Measurements from ENCODE around the gene SEC16A. TPM values are rescaled to one million over a fixed set of nuclear protein-coding genes. Genes with fewer than 3 reads are reported as not detected.

SEC16A gene
- total RNA-seq, 2 donors from 2014 or later, result 94.7 to 111 TPM

GRCh38 chr9:136447173-136447778 is 35.6 kb downstream of the SEC16A start:
- H3K27ac ChIP-seq, result no peak overlapping the region
- H3K27me3 ChIP-seq (replicated peaks; ENCODE audit: insufficient read depth), result no peaks in the 10 kb centered on the region
- WGBS, result 92% methylated on average over 27 of the region's 27 CpGs
- peaks cover 13 to 41% of the 10 kb centered on the region in 2 donors for H3K36me3 ChIP-seq
- no peaks in the 10 kb centered on the region for H3K9me3 ChIP-seq
- TF ChIP-seq CTCF (IDR thresholded peaks at IDR 0.05) (no peak), POLR2AphosphoS5 (IDR thresholded peaks at IDR 0.05) (no peak), POLR2A (IDR thresholded peaks at IDR 0.05) (no peak)
- intact Hi-C loops (cut with DNase I), result no loop called here
- H3K4me3 ChIP-seq, result no peak overlapping the region
- no peak for DNase-seq (ENCODE audit: low spot score)
- H3K4me1 ChIP-seq (replicated peaks), result no peaks in the 10 kb centered on the region

GRCh38 chr9:136445799-136446198 is 37.0 kb downstream of the SEC16A start:
- intact Hi-C loops (cut with DNase I), result no loop called here
- Histone ChIP-seq H3K9me3 (no peaks in the 10 kb centered on the region), H3K27me3 (replicated peaks; ENCODE audit: insufficient read depth) (no peaks in the 10 kb centered on the region), H3K36me3 (peaks cover 21 to 29% of the 10 kb centered on the region in 2 donors), H3K4me3 (no peak overlapping the region), H3K27ac (no peak overlapping the region), H3K4me1 (replicated peaks) (no peaks in the 10 kb centered on the region)
- TF ChIP-seq CTCF (IDR thresholded peaks at IDR 0.05), result no peak
- TF ChIP-seq POLR2A (IDR thresholded peaks at IDR 0.05), result no peak
- TF ChIP-seq POLR2AphosphoS5 (IDR thresholded peaks at IDR 0.05), result no peak
- no peak for DNase-seq (ENCODE audit: low spot score)
- 92% methylated on average over 7 of the region's 7 CpGs for WGBS

- intact Hi-C loops (cut with DNase I), result no loop called here
- H3K27ac ChIP-seq, result no peak overlapping the region
- peaks cover 14 to 21% of the 10 kb centered on the region in 2 donors for H3K36me3 ChIP-seq
- no peaks in the 10 kb centered on the region for H3K27me3 ChIP-seq (replicated peaks; ENCODE audit: insufficient read depth)
- H3K9me3 ChIP-seq, result no peaks in the 10 kb centered on the region
- TF ChIP-seq POLR2AphosphoS5 (IDR thresholded peaks at IDR 0.05) (no peak), POLR2A (IDR thresholded peaks at IDR 0.05) (no peak), CTCF (IDR thresholded peaks at IDR 0.05) (no peak)
- WGBS, result 92% methylated on average over 20 of the region's 20 CpGs
- no peaks in the 10 kb centered on the region for H3K4me1 ChIP-seq (replicated peaks)
- no peak overlapping the region for H3K4me3 ChIP-seq
- DNase-seq (ENCODE audit: low spot score), result no peak
These were observed 38.7 kb downstream of the SEC16A start for GRCh38 chr9:136444102-136444501.

- WGBS, result 91% methylated on average over 7 of the region's 7 CpGs
- H3K4me3 ChIP-seq, result no peak overlapping the region
- DNase-seq (ENCODE audit: low spot score), result no peak
- H3K9me3 ChIP-seq, result no peaks in the 10 kb centered on the region
- H3K27ac ChIP-seq, result no peak overlapping the region
- intact Hi-C loops (cut with DNase I), result no loop called here
- no peak for TF ChIP-seq POLR2A (IDR thresholded peaks at IDR 0.05)
- TF ChIP-seq CTCF (IDR thresholded peaks at IDR 0.05), result no peak
- TF ChIP-seq POLR2AphosphoS5 (IDR thresholded peaks at IDR 0.05), result no peak
- H3K27me3 ChIP-seq (replicated peaks; ENCODE audit: insufficient read depth), result no peaks in the 10 kb centered on the region
- no peaks in the 10 kb centered on the region for H3K4me1 ChIP-seq (replicated peaks)
- H3K36me3 ChIP-seq, result peaks cover 14 to 21% of the 10 kb centered on the region in 2 donors
These were observed 39.2 kb downstream of the SEC16A start for GRCh38 chr9:136443687-136444086.

- no peak for DNase-seq (ENCODE audit: low spot score)
- TF ChIP-seq POLR2A (IDR thresholded peaks at IDR 0.05) (no peak), CTCF (IDR thresholded peaks at IDR 0.05) (no peak), POLR2AphosphoS5 (IDR thresholded peaks at IDR 0.05) (no peak)
- H3K4me1 ChIP-seq (replicated peaks), result peaks cover 2% of the 10 kb centered on the region
- H3K27ac ChIP-seq, result no peak overlapping the region
- peaks cover 14 to 21% of the 10 kb centered on the region in 2 donors for H3K36me3 ChIP-seq
- no peaks in the 10 kb centered on the region for H3K27me3 ChIP-seq (replicated peaks; ENCODE audit: insufficient read depth)
- no peaks in the 10 kb centered on the region for H3K9me3 ChIP-seq
- intact Hi-C loops (cut with DNase I), result no loop called here
- 93% methylated on average over 15 of the region's 15 CpGs for WGBS
- no peak overlapping the region for H3K4me3 ChIP-seq
These were observed 39.8 kb downstream of the SEC16A start for GRCh38 chr9:136443087-136443486.
